Heart right ventricle (tissue), 16 donors: ENCODE measurements around the gene LBHD1. TPM values are rescaled to one million over a fixed set of nuclear protein-coding genes. Genes with fewer than 3 reads are reported as not detected.

Source experiments
- ATAC-seq, 8 donors: fragments of 200-7000 bp; cut with Tn5 transposase; one replicate each; pipeline ENCODE4 v1.9.1; 2020; ENCODE audit warnings: mild to moderate bottlenecking in 8 of 8, moderate library complexity in 8 of 8, moderate number of reproducible peaks in 1 of 8
- DNase-seq, 2 donors: peaks; one replicate each; pipeline ENCODE4 v3.0.0-alpha.2; 2020
- H3K27ac ChIP-seq, 10 donors: fragments of 200-600 bp; sonication (generic) in 2 of 10; one replicate each; pipeline versions ENCODE4 v1.5.0 to v1.8.0; 2020 to 2022; ENCODE audit warnings: mild to moderate bottlenecking in 3 of 10
- H3K27me3 ChIP-seq, 7 donors: fragments of 200-600 bp; one replicate each; pipeline ENCODE4 v1.8.0; 2021 to 2022; ENCODE audit warnings: mild to moderate bottlenecking in 2 of 7
- H3K36me3 ChIP-seq, 9 donors: fragments of 200-600 bp; sonication (generic) in 1 of 9; one replicate each; pipeline versions ENCODE4 v1.5.0 to v1.8.0; 2020 to 2022; ENCODE audit warnings: mild to moderate bottlenecking in 2 of 9
- H3K4me1 ChIP-seq, 9 donors: fragments of 200-600 bp; sonication (generic) in 1 of 9; one replicate each; pipeline versions ENCODE4 v1.5.0 to v1.8.0; 2020 to 2022; ENCODE audit warnings: mild to moderate bottlenecking in 4 of 9
- H3K4me3 ChIP-seq, 10 donors: fragments of 200-600 bp; sonication (generic) in 2 of 10; one replicate each; pipeline versions ENCODE4 v1.5.0 to v1.8.0; 2020 to 2022; ENCODE audit warnings: mild to moderate bottlenecking in 7 of 10, moderate library complexity in 2 of 10
- H3K9me3 ChIP-seq, 11 donors: fragments of 200-600 bp in 10 of 11; sonication (generic) in 2 of 11; one replicate each; pipeline versions ENCODE4 v1.5.0 to v1.8.0; 2013 to 2022; ENCODE audit warnings: mild to moderate bottlenecking in 2 of 11, control low read depth in 1 of 11, moderate library complexity in 1 of 11
- CTCF ChIP-seq, 9 donors: fragments of 200-600 bp; sonication (generic) in 2 of 9; IDR thresholded peaks; one replicate each; pipeline versions ENCODE4 v1.5.0 to v1.8.0; 2021 to 2022; ENCODE audit warnings: antibody characterized with exemption in 9 of 9, mild to moderate bottlenecking in 5 of 9, moderate library complexity in 1 of 9
- WGBS, 2 donors: extraction: QIAGEN DNeasy Blood & Tissue Kit; methylation state at CpG; one replicate each; pipeline ENCODE4 v1.1.7; 2013; ENCODE audit warnings: inconsistent platforms in 1 of 2; 5-methylcytosine and 5-hydroxymethylcytosine counted together
- intact Hi-C, 10 donors: fragments of 100-400 bp; cut with DNase I; formaldehyde crosslinking; loops; one replicate each; pipeline versions ENCODE4 v1.11.1 to v1.14.2; 2022
- polyA plus RNA-seq, 2 donors: library from polyadenylated mRNA; stranded (reverse); fragments of 200-250 nt; gene quantifications; one replicate each; pipeline ENCODE4 v1.2.3, GENCODE V29; 2013
- total RNA-seq, 10 donors: library from RNA; stranded (reverse); fragmentation: NEBNext Ultra II Directional in 3 of 10; extraction: Animal tissue kit (Norgen Biotek cat#: 25700) in 3 of 10; gene quantifications; one replicate each; pipeline versions ENCODE4 v1.2.1 to v1.2.4, GENCODE V29; 2021 to 2023
- donor health status: Arrhythmogenic right ventricular cardiomyopathy.
- donor health status: ischemic (EF 13 %, LVEDD 7.1; RV severe dilation, severe dysfunction).
- donor health status: healthy with polysubstance abuse.
- donor health status: DM: no; HTN: yes; CAD: no.
- donor health status: DM: no; HTN: no; CAD: no.
- donor health status: ischemic (EF 25% LVEDD 6.9; RV normal size, moderate dysfunction).
- donor health status: ischemic (EF 25% LVEDD 5.7; RV mildly dilated, moderate dysfunction).
- donor health status: healthy.
- donor health status: DM: yes; HTN: yes; CAD: no.
- donor health status: Ischemic cardiomyopathy.
- donor health status: ischemic (EF 35%, LVEDD 5.7; RV mildly dilated, moderate dysfunction).
- donor health status: nonischemic (EF 11% LVEDD 7.7; RV severe dilation, severe dysfunction).
- donor health status: DM: yes; HTN: yes; CAD: no.
- donor health status: PGD.
- donor health status: ischemic (EF 29% LVEDD 5.4; RV normal size, mild dysfunction).
- donor health status: nonischemic (EF 23%, LVEDD 6.1; RV moderate dilation, normal function).

Gene LBHD1
- total and polyA plus RNA-seq, 12 donors, result 1.6 to 6.4 (median 3.0) TPM

- H3K27me3 ChIP-seq, result no peaks in the 10 kb centered on the region
- no peaks in the 10 kb centered on the region for H3K9me3 ChIP-seq
- no peak overlapping the region for H3K27ac ChIP-seq
- no peak for TF ChIP-seq CTCF (IDR thresholded peaks at IDR 0.05)
- 90 to 91% methylated on average over 24 of the region's 24 CpGs for WGBS, 2 donors
- peaks cover 4 to 100% (median 59%) of the 10 kb centered on the region in 9 donors for H3K36me3 ChIP-seq
- intact Hi-C loops, result no loop called here
- peaks cover 0 to 38% (median 18%) of the 10 kb centered on the region in 9 donors for H3K4me1 ChIP-seq
- ATAC-seq (no peak), DNase-seq (no peak)
- no peak overlapping the region for H3K4me3 ChIP-seq
Measured at GRCh38 chr11:62715150-62716130, 43.4 kb upstream of the LBHD1 start.

GRCh38 chr11:62713343-62713742, 41.3 kb upstream of the LBHD1 start:
- no peak for DNase-seq
- Histone ChIP-seq H3K4me3 (no peak overlapping the region), H3K9me3 (no peaks in the 10 kb centered on the region), H3K27ac (peak overlapping the region in 9 of 10 donors; percentile 19 to 78 (median 64)), H3K36me3 (peaks cover 0 to 83% (median 40%) of the 10 kb centered on the region in 9 donors), H3K4me1 (peaks cover 13 to 54% (median 32%) of the 10 kb centered on the region in 9 donors), H3K27me3 (no peaks in the 10 kb centered on the region)
- no peak for TF ChIP-seq CTCF (IDR thresholded peaks at IDR 0.05)
- WGBS, 2 donors, result 55 to 65% methylated on average over 2 of the region's 2 CpGs
- ATAC-seq, result peak in 2 of 8 donors; percentile 27 to 30
- intact Hi-C loops, result no loop called here

DNA sequence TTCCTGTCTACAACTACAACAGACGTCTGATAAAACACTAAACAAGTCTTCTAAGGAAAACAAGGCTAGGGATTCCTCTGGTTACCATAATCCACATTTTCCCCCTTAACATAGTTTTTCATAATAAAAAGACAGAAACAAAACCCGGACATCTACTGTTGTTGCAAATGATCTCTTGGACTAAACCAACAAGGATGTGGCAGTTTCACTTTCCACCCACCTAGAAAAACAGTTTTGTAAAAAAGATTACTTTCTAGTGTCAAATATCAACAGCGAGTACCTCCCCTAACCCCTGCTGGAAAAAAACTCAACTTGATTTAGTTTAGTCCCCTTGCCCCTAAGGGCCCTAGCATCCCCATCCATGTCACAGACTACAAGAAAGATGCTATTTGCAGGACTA, 40.8 kb upstream of the LBHD1 start:
- ATAC-seq (no peak), DNase-seq (no peak)
- Histone ChIP-seq H3K36me3 (peaks cover 0 to 79% (median 35%) of the 10 kb centered on the region in 9 donors), H3K4me1 (peaks cover 15 to 57% (median 33%) of the 10 kb centered on the region in 9 donors), H3K27ac (peak overlapping the region in 9 of 10 donors; percentile 19 to 78 (median 64)), H3K4me3 (no peak overlapping the region), H3K27me3 (no peaks in the 10 kb centered on the region), H3K9me3 (no peaks in the 10 kb centered on the region)
- 69 to 81% methylated on average over 3 of the region's 3 CpGs for WGBS, 2 donors
- intact Hi-C loops, result no loop called here
- no peak for TF ChIP-seq CTCF (IDR thresholded peaks at IDR 0.05)

- peak overlapping the region in 8 of 10 donors; percentile 50 to 78 (median 64) for H3K27ac ChIP-seq
- peaks cover 15 to 55% (median 33%) of the 10 kb centered on the region in 9 donors for H3K4me1 ChIP-seq
- DNase-seq (no peak), ATAC-seq (no peak)
- H3K9me3 ChIP-seq, result no peaks in the 10 kb centered on the region
- no peak for TF ChIP-seq CTCF (IDR thresholded peaks at IDR 0.05)
- H3K27me3 ChIP-seq, result no peaks in the 10 kb centered on the region
- WGBS, 2 donors, result 84 to 88% methylated on average over 6 of the region's 6 CpGs
- no peak overlapping the region for H3K4me3 ChIP-seq
- intact Hi-C loops, result no loop called here
- H3K36me3 ChIP-seq, result peaks cover 0 to 73% (median 30%) of the 10 kb centered on the region in 9 donors
Measured at GRCh38 chr11:62712276-62712812, 40.3 kb upstream of the LBHD1 start.
